WI38 (cell line): Measurements from ENCODE around the gene PRMT2.

Source experiments
- H3K4me3 ChIP-seq: 2 replicates; pipeline ENCODE4 v1.5.1; 2011; ENCODE audit warnings: low read depth, mild to moderate bottlenecking, control low read depth, low read length
- TF ChIP-seq, protein P1 (sequence below): IDR thresholded peaks from 2 replicates; pipeline ENCODE4 v1.5.1; 2012; ENCODE audit warnings: low read depth, mild to moderate bottlenecking, control low read depth, low read length

Gene PRMT2

GRCh38 chr21:46656820-46657219 is 21.3 kb downstream of the PRMT2 start:
- TF ChIP-seq, protein P1, sequence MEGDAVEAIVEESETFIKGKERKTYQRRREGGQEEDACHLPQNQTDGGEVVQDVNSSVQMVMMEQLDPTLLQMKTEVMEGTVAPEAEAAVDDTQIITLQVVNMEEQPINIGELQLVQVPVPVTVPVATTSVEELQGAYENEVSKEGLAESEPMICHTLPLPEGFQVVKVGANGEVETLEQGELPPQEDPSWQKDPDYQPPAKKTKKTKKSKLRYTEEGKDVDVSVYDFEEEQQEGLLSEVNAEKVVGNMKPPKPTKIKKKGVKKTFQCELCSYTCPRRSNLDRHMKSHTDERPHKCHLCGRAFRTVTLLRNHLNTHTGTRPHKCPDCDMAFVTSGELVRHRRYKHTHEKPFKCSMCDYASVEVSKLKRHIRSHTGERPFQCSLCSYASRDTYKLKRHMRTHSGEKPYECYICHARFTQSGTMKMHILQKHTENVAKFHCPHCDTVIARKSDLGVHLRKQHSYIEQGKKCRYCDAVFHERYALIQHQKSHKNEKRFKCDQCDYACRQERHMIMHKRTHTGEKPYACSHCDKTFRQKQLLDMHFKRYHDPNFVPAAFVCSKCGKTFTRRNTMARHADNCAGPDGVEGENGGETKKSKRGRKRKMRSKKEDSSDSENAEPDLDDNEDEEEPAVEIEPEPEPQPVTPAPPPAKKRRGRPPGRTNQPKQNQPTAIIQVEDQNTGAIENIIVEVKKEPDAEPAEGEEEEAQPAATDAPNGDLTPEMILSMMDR = no peak
- no peak overlapping the region for H3K4me3 ChIP-seq

DNA sequence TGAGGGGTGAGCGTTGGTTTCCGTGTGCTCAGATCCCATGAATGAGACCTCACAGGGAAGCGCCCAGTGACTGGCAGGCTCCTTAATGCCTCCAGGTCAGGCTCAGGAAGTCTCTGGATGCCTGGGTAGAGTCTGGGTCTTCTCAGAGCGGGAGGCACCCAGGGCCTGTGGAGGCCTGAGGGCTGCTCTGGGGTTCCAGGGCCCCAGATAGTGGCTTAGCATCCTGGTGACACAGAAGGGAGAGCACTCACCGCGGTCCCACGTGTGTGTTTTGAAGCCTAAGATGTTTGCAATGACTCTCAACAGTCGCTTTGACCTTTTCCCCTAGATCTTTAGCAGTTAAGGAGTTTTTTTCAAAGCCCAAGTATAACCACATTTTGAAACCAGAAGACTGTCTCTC is 25.0 kb downstream of the PRMT2 start:
- H3K4me3 ChIP-seq = no peak overlapping the region
- TF ChIP-seq, protein P1 = no peak

GRCh38 chr21:46661211-46661625 is 25.7 kb downstream of the PRMT2 start:
- TF ChIP-seq, protein P1 = peak; percentile 74
- H3K4me3 ChIP-seq = 0 out of 2 replicates have a peak overlapping the region, but pooled peaks have one; percentile 20

DNA sequence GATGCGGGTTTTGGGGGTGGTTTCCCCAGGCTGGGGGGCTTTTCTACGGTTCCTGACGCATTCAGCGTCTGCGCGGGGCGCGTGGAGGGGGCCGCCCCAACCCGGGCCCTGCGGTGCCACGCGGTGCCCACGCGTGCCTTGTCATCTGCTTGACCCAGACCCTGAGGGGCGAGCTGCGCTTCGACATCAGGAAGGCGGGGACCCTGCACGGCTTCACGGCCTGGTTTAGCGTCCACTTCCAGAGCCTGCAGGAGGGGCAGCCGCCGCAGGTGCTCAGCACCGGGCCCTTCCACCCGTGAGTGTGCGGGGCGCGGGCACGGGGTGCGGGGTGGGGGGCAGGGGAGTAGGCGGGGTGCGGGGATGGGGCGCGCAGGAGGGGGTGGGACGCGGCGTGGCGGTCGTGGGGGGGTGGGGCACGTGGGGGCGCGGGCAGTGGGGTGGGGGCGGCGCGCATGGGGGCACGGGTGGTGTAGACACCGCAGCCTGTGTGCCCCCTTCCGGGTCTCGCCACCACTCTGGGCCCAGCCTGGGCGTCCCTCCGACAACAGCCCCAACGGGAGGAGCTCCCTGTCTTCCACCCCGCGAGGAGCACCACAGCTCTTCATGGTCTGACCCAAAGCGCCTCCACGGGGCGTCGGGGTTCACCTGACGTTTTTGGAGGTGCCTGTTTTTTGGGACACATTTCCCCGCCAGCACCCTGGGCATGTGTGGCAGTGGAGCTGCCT is 26.3 kb downstream of the PRMT2 start:
- TF ChIP-seq, protein P1 = no peak
- 0 out of 2 replicates have a peak overlapping the region, but pooled peaks have one; percentile 20 for H3K4me3 ChIP-seq

DNA sequence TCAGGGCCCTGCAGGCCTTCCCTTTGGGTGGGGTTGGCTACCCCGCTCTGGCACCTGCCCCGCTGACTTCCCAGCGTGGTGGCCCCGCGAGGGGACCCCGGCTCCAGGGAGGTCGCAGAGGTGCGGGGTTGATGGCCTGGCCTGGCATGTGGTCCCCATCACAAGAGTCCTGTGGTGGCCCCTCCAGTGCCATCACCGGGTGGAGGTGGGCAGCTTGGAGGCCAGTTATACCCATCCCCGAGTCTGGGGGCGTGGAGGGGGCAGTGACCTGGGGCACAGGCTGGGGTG is 26.8 kb downstream of the PRMT2 start:
- no peak overlapping the region for H3K4me3 ChIP-seq
- TF ChIP-seq, protein P1 = no peak

- TF ChIP-seq, protein P1 = no peak
- no peak overlapping the region for H3K4me3 ChIP-seq
These were observed 27.5 kb downstream of the PRMT2 start for GRCh38 chr21:46662765-46663500.

DNA sequence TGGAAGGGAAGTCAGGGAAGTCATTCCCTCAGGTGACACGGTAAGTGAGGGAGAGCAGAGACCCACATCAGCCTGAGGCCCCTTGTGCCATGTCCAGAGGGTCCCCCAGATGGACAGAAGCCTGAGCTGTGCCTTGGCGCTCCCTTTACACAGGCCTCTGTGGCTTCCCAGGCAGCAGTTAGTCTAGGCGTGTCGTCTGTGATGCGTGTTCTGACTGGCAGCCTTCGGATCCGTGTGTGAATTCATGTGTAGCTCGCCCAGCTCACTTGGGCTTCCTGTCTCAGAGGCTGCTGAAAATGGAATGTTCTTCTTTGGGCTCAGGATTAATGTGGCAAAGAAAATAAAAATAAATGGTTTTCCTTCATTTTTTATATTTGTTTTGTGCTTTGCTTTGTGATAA is 28.3 kb downstream of the PRMT2 start:
- TF ChIP-seq, protein P1 = no peak

More for the DNA sequence above, 28.3 kb downstream of the PRMT2 start:
- H3K4me3 ChIP-seq = no peak overlapping the region
